Measurements from ENCODE around the gene AATK.

The AATK gene

DNA sequence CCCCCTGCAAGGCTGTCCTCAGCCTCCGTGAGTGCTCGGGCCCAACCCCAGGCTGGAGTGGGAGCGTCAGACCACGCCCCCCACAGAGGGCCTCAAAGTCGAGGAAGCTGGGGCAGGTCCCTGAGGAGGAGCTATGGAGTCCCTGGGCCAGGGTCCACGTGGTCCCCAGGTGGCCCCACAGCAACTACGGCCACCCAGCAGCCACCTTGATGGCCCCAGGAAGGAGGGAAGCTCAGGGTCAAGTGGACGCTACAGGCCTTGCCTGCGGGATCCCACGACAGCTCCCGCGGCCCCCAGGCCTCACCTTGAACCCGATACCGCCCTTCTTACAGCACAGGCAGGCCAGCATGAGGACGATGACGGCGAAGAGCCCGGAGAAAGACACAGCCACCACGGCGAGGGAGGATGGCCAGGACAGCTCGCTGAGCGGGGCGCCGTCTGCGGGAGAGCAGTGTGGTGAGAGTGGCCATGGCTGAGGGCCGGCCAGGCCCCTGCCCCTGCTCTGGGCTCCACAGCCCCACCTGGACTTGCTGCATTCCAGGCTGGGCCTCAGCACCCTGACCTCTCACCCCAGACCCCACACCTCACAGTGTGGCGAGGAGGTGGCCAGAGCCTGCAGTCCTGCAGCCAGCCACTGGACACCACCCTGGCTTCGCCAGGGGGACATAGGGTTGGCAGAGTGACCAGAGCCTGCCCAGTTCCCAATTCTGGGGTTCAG is 31.8 kb downstream of the AATK start:
- TF ChIP-seq, protein P1, sequence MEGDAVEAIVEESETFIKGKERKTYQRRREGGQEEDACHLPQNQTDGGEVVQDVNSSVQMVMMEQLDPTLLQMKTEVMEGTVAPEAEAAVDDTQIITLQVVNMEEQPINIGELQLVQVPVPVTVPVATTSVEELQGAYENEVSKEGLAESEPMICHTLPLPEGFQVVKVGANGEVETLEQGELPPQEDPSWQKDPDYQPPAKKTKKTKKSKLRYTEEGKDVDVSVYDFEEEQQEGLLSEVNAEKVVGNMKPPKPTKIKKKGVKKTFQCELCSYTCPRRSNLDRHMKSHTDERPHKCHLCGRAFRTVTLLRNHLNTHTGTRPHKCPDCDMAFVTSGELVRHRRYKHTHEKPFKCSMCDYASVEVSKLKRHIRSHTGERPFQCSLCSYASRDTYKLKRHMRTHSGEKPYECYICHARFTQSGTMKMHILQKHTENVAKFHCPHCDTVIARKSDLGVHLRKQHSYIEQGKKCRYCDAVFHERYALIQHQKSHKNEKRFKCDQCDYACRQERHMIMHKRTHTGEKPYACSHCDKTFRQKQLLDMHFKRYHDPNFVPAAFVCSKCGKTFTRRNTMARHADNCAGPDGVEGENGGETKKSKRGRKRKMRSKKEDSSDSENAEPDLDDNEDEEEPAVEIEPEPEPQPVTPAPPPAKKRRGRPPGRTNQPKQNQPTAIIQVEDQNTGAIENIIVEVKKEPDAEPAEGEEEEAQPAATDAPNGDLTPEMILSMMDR (IDR thresholded peaks at IDR 0.05; ENCODE audit: insufficient read depth, low read depth, low read length, missing control alignments), result no peak
- no peak overlapping the region for H3K4me3 ChIP-seq (ENCODE audit: low read length)
- DNase-seq (ENCODE audit: low read depth), result no peak

DNA sequence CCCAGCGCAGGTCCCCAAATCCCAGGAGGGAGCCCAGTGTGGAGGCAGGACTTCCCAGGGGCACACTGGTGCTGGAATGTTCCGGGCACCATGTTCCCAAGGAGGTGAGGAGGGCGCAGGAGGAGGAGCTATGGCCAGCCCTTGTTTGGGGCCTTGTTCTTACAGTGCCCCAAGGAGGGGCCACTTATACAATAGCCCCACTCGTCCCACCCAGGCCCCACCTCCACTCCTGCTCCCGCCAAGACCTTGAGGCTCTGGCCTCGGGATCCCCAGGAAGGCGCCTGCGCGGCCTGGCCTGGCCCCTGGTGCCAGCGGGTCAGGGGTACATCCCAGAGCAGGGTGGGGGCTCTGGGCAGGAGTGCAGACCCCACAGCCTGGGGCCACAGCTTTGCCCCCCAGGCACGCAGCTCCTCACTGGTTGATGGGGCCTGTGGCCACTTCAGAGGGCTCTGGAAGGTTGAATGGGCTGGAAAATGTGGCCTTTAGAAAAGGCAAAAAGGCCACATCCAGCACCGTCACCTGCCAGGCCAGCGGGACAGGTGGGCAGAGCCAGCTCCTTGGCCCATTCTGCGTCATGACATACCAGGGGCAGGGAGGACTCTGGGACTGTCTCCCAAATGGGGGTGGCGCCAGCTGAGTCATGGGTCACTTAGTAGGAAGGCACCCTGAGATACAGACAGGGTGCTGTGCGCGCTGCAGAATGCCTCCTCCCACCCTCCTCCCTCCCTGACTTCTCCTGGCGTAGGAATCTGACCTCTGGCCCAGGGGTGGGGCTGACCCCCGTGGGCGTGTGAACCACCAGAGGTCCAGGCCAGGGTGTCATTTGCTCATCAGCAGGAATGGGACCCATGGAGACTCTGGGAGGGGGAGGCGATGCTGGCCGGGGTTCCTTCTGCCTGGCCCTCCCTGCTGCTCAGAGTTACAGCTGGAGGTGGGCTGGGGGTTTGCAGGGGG is 33.0 kb downstream of the AATK start:
- DNase-seq (ENCODE audit: low read depth), result no peak
- no peak overlapping the region for H3K4me3 ChIP-seq (ENCODE audit: low read length)
- TF ChIP-seq, protein P1 (IDR thresholded peaks at IDR 0.05; ENCODE audit: insufficient read depth, low read depth, low read length, missing control alignments), result no peak

GRCh38 chr17:81132197-81132540 is 33.9 kb downstream of the AATK start:
- H3K4me3 ChIP-seq (ENCODE audit: low read length), result no peak overlapping the region
- TF ChIP-seq, protein P1 (IDR thresholded peaks at IDR 0.05; ENCODE audit: insufficient read depth, low read depth, low read length, missing control alignments), result no peak
- no peak for DNase-seq (ENCODE audit: low read depth)

DNA sequence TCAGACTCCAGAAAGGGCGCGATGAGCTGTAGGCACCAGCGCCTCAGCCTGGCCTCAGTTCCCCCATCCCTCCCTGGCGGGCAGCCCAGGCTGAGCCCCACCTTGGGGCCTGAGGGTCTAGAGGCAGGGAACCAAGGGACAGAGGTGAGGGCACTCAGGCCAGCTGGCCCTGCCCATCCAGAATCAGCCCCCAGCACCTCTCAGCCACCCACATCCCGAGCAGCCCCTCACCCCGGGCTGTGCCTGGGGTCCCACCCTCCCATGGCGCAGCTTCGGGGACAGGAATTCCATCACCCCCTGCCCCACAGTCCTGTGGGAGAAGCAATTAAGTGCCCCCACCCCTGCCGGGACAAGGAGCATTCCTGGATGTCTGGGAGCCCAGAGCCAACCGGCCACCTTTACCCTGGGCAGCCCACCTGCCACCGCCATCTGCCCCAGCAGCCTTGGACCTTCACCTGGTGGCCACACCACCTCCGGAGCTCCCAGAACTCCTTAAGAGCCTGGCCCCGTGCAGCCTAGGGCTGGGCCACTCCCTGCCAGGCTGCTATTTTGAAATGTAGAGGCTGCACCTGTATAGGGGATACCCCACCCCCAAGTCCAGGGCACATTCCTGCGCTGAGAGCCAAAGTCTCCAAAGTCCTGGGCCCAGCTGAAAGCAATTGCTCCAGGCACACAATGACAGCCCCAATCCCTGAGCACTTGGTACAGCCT is 34.4 kb downstream of the AATK start:
- no peak for DNase-seq (ENCODE audit: low read depth)
- no peak overlapping the region for H3K4me3 ChIP-seq (ENCODE audit: low read length)
- TF ChIP-seq, protein P1 (IDR thresholded peaks at IDR 0.05; ENCODE audit: insufficient read depth, low read depth, low read length, missing control alignments), result no peak

GRCh38 chr17:81130385-81131361 is 35.3 kb downstream of the AATK start:
- DNase-seq (ENCODE audit: low read depth), result no peak
- no peak overlapping the region for H3K4me3 ChIP-seq (ENCODE audit: low read length)
- TF ChIP-seq, protein P1 (IDR thresholded peaks at IDR 0.05; ENCODE audit: insufficient read depth, low read depth, low read length, missing control alignments), result no peak
